ENCODE data around the gene DNM3.

Gene DNM3

GRCh38 chr1:171817511-171818265 is 23.6 kb upstream of the DNM3 start:
- no peak for DNase-seq (ENCODE audit: low spot score)

- DNase-seq (ENCODE audit: low spot score), result no peak
Observed at GRCh38 chr1:171819946-171820345, 21.4 kb upstream of the DNM3 start.

GRCh38 chr1:171826973-171827372 is 14.3 kb upstream of the DNM3 start:
- no peak for DNase-seq (ENCODE audit: low spot score)

- no peak for DNase-seq (ENCODE audit: low spot score)
Observed at GRCh38 chr1:171828794-171829193, 12.5 kb upstream of the DNM3 start.

- no peak for DNase-seq (ENCODE audit: low spot score)
Observed at GRCh38 chr1:171833091-171833825, 8.0 kb upstream of the DNM3 start.

GRCh38 chr1:171834821-171835220 is 6.5 kb upstream of the DNM3 start:
- no peak for DNase-seq (ENCODE audit: low spot score)

- no peak for DNase-seq (ENCODE audit: low spot score)
Observed at GRCh38 chr1:171835891-171836290, 5.4 kb upstream of the DNM3 start.

GRCh38 chr1:171841931-171842761 is 848 bp downstream of the DNM3 start:
- no peak for DNase-seq (ENCODE audit: low spot score)

- DNase-seq (ENCODE audit: low spot score), result no peak
Observed at GRCh38 chr1:171844381-171844780, 3.1 kb downstream of the DNM3 start.

- DNase-seq (ENCODE audit: low spot score), result no peak
Observed at GRCh38 chr1:171845998-171846397, 4.7 kb downstream of the DNM3 start.

- DNase-seq (ENCODE audit: low spot score), result no peak
Observed at GRCh38 chr1:171849245-171849898, 8.1 kb downstream of the DNM3 start.

GRCh38 chr1:171850651-171851350 is 9.5 kb downstream of the DNM3 start:
- no peak for DNase-seq (ENCODE audit: low spot score)

GRCh38 chr1:171852272-171852671 is 11.0 kb downstream of the DNM3 start:
- DNase-seq (ENCODE audit: low spot score), result no peak

- DNase-seq (ENCODE audit: low spot score), result no peak
Observed at GRCh38 chr1:171855381-171855780, 14.1 kb downstream of the DNM3 start.

GRCh38 chr1:171858696-171859095 is 17.4 kb downstream of the DNM3 start:
- no peak for DNase-seq (ENCODE audit: low spot score)

GRCh38 chr1:171860696-171861095 is 19.4 kb downstream of the DNM3 start:
- no peak for DNase-seq (ENCODE audit: low spot score)

- DNase-seq (ENCODE audit: low spot score), result no peak
Observed at GRCh38 chr1:171863531-171863930, 22.2 kb downstream of the DNM3 start.

- DNase-seq (ENCODE audit: low spot score), result no peak
Observed at GRCh38 chr1:171864308-171864707, 23.0 kb downstream of the DNM3 start.

GRCh38 chr1:171865106-171865505 is 23.8 kb downstream of the DNM3 start:
- no peak for DNase-seq (ENCODE audit: low spot score)

- no peak for DNase-seq (ENCODE audit: low spot score)
Observed at GRCh38 chr1:171867236-171867635, 25.9 kb downstream of the DNM3 start.

- no peak for DNase-seq (ENCODE audit: low spot score)
Observed at GRCh38 chr1:171868217-171868803, 27.0 kb downstream of the DNM3 start.
